RWPE2 (cell line): ENCODE data around the gene PCNT.

ENCODE experiments used
- ATAC-seq: fragments of 200-7000 bp; cut with Tn5 transposase; 3 replicates; pipeline ENCODE4 v1.9.1; 2021; ENCODE audit warnings: low read depth
- DNase-seq: peaks from one replicate; pipeline ENCODE4 v3.0.0-alpha.2; 2020; ENCODE audit warnings: low spot score
- H3K27ac ChIP-seq: fragments of 450-650 bp; 2 replicates; pipeline ENCODE4 v1.5.1; 2017; ENCODE audit warnings: mild to moderate bottlenecking; ENCODE audit not compliant: poor library complexity, severe bottlenecking
- H3K27me3 ChIP-seq: fragments of 250-450 bp; sonication (Bioruptor Pico); 2 replicates; pipeline ENCODE4 v1.5.1; 2021; ENCODE audit warnings: mild to moderate bottlenecking, moderate library complexity; ENCODE audit not compliant: insufficient read depth, poor library complexity, severe bottlenecking
- H3K36me3 ChIP-seq: fragments of 250-450 bp; sonication (Bioruptor Pico); 2 replicates; pipeline ENCODE4 v1.5.1; 2020; ENCODE audit warnings: low read depth, mild to moderate bottlenecking, moderate library complexity
- H3K4me1 ChIP-seq: fragments of 250-450 bp; sonication (Bioruptor Pico); 2 replicates; pipeline ENCODE4 v1.5.1; 2021; ENCODE audit warnings: mild to moderate bottlenecking, moderate library complexity; ENCODE audit not compliant: insufficient read depth, poor library complexity, severe bottlenecking
- H3K4me3 ChIP-seq: fragments of 250-450 bp; sonication (Bioruptor Pico); 2 replicates; pipeline ENCODE4 v1.5.1; 2021; ENCODE audit warnings: mild to moderate bottlenecking, moderate library complexity; ENCODE audit not compliant: severe bottlenecking
- H3K9me3 ChIP-seq: fragments of 250-450 bp; sonication (Bioruptor Pico); 2 replicates; pipeline ENCODE4 v1.5.1; 2021; ENCODE audit warnings: mild to moderate bottlenecking, moderate library complexity; ENCODE audit not compliant: severe bottlenecking
- CTCF ChIP-seq: fragments of 450-650 bp; IDR thresholded peaks from one replicate; pipeline ENCODE4 v1.5.1; 2017; ENCODE audit warnings: mild to moderate bottlenecking, moderate library complexity; ENCODE audit not compliant: poor library complexity, severe bottlenecking

Gene PCNT

GRCh38 chr21:46414965-46415275 is 91.0 kb downstream of the PCNT start:
- Histone ChIP-seq H3K27me3 (no peaks in the 10 kb centered on the region), H3K9me3 (no peaks in the 10 kb centered on the region), H3K4me1 (peaks cover 3% of the 10 kb centered on the region), H3K4me3 (no peak overlapping the region), H3K27ac (no peak overlapping the region), H3K36me3 (peaks cover 50% of the 10 kb centered on the region)
- DNase-seq: no peak
- no peak for TF ChIP-seq CTCF
- no peak for ATAC-seq

GRCh38 chr21:46416551-46416950 is 92.6 kb downstream of the PCNT start:
- DNase-seq: no peak
- no peak for TF ChIP-seq CTCF
- no peak for ATAC-seq
- no peaks in the 10 kb centered on the region for H3K9me3 ChIP-seq
- H3K36me3 ChIP-seq: peaks cover 51% of the 10 kb centered on the region
- no peak overlapping the region for H3K4me3 ChIP-seq
- no peaks in the 10 kb centered on the region for H3K27me3 ChIP-seq
- H3K4me1 ChIP-seq: peaks cover 3% of the 10 kb centered on the region
- no peak overlapping the region for H3K27ac ChIP-seq

- no peak overlapping the region for H3K27ac ChIP-seq
- no peaks in the 10 kb centered on the region for H3K9me3 ChIP-seq
- H3K4me3 ChIP-seq: no peak overlapping the region
- H3K27me3 ChIP-seq: no peaks in the 10 kb centered on the region
- H3K36me3 ChIP-seq: peaks cover 64% of the 10 kb centered on the region
- ATAC-seq (no peak), DNase-seq (no peak)
- H3K4me1 ChIP-seq: peaks cover 2% of the 10 kb centered on the region
- no peak for TF ChIP-seq CTCF
These were observed 94.5 kb downstream of the PCNT start for GRCh38 chr21:46418265-46418946.

- H3K36me3 ChIP-seq: peaks cover 62% of the 10 kb centered on the region
- DNase-seq (no peak), ATAC-seq (no peak)
- TF ChIP-seq CTCF: no peak
- H3K4me3 ChIP-seq: no peak overlapping the region
- H3K27me3 ChIP-seq: no peaks in the 10 kb centered on the region
- no peaks in the 10 kb centered on the region for H3K4me1 ChIP-seq
- H3K27ac ChIP-seq: no peak overlapping the region
- H3K9me3 ChIP-seq: no peaks in the 10 kb centered on the region
These were observed 96.6 kb downstream of the PCNT start for GRCh38 chr21:46420241-46421190.

GRCh38 chr21:46421191-46421750 is 97.3 kb downstream of the PCNT start:
- H3K4me1 ChIP-seq: no peaks in the 10 kb centered on the region
- no peaks in the 10 kb centered on the region for H3K9me3 ChIP-seq
- ATAC-seq (no peak), DNase-seq (no peak)
- no peak overlapping the region for H3K27ac ChIP-seq
- peaks cover 54% of the 10 kb centered on the region for H3K36me3 ChIP-seq
- TF ChIP-seq CTCF: no peak
- H3K27me3 ChIP-seq: no peaks in the 10 kb centered on the region
- H3K4me3 ChIP-seq: no peak overlapping the region
